ENCODE results near the gene PREB. TPM values are rescaled to one million over a fixed set of nuclear protein-coding genes. Genes with fewer than 3 reads are reported as not detected.

The PREB gene
- total RNA-seq, 2 donors from 2014 or later: 74.0 to 88.9 TPM

- Histone ChIP-seq H3K27ac (no peak overlapping the region), H3K9me3 (no peaks in the 10 kb centered on the region), H3K4me3 (no peak overlapping the region), H3K4me1 (replicated peaks) (peaks cover 3% of the 10 kb centered on the region), H3K36me3 (peaks cover 7 to 17% of the 10 kb centered on the region in 2 donors), H3K27me3 (replicated peaks; ENCODE audit: insufficient read depth) (no peaks in the 10 kb centered on the region)
- intact Hi-C loops (cut with DNase I): no loop called here
- DNase-seq (ENCODE audit: low spot score): no peak
- TF ChIP-seq CTCF (IDR thresholded peaks at IDR 0.05) (no peak), POLR2AphosphoS5 (IDR thresholded peaks at IDR 0.05) (no peak), POLR2A (IDR thresholded peaks at IDR 0.05) (no peak)
- WGBS: 93% methylated on average over 9 of the region's 9 CpGs
These were observed 6.4 kb downstream of the PREB start for GRCh38 chr2:27127883-27128667.

- no peaks in the 10 kb centered on the region for H3K9me3 ChIP-seq
- DNase-seq (ENCODE audit: low spot score): no peak
- 59% methylated on average over 5 of the region's 5 CpGs for WGBS
- no peaks in the 10 kb centered on the region for H3K27me3 ChIP-seq (replicated peaks; ENCODE audit: insufficient read depth)
- peaks cover 0 to 5% of the 10 kb centered on the region in 2 donors for H3K36me3 ChIP-seq
- no peaks in the 10 kb centered on the region for H3K4me1 ChIP-seq (replicated peaks)
- no peak overlapping the region for H3K4me3 ChIP-seq
- intact Hi-C loops (cut with DNase I): no loop called here
- no peak for TF ChIP-seq CTCF (IDR thresholded peaks at IDR 0.05)
- TF ChIP-seq POLR2A (IDR thresholded peaks at IDR 0.05): no peak
- TF ChIP-seq POLR2AphosphoS5 (IDR thresholded peaks at IDR 0.05): no peak
- no peak overlapping the region for H3K27ac ChIP-seq
These were observed 8.2 kb downstream of the PREB start for GRCh38 chr2:27126252-27126710.

- intact Hi-C loops (cut with DNase I): no loop called here
- no peak for TF ChIP-seq POLR2A (IDR thresholded peaks at IDR 0.05)
- TF ChIP-seq CTCF (IDR thresholded peaks at IDR 0.05): no peak
- no peak for TF ChIP-seq POLR2AphosphoS5 (IDR thresholded peaks at IDR 0.05)
- Histone ChIP-seq H3K27me3 (replicated peaks; ENCODE audit: insufficient read depth) (no peaks in the 10 kb centered on the region), H3K9me3 (no peaks in the 10 kb centered on the region), H3K36me3 (peaks cover 0 to under 1% of the 10 kb centered on the region in 2 donors), H3K4me3 (no peak overlapping the region), H3K4me1 (replicated peaks) (no peaks in the 10 kb centered on the region), H3K27ac (no peak overlapping the region)
- WGBS: 95% methylated on average over 3 of the region's 3 CpGs
- no peak for DNase-seq (ENCODE audit: low spot score)
These were observed 9.3 kb downstream of the PREB start for GRCh38 chr2:27125104-27125503.

DNA sequence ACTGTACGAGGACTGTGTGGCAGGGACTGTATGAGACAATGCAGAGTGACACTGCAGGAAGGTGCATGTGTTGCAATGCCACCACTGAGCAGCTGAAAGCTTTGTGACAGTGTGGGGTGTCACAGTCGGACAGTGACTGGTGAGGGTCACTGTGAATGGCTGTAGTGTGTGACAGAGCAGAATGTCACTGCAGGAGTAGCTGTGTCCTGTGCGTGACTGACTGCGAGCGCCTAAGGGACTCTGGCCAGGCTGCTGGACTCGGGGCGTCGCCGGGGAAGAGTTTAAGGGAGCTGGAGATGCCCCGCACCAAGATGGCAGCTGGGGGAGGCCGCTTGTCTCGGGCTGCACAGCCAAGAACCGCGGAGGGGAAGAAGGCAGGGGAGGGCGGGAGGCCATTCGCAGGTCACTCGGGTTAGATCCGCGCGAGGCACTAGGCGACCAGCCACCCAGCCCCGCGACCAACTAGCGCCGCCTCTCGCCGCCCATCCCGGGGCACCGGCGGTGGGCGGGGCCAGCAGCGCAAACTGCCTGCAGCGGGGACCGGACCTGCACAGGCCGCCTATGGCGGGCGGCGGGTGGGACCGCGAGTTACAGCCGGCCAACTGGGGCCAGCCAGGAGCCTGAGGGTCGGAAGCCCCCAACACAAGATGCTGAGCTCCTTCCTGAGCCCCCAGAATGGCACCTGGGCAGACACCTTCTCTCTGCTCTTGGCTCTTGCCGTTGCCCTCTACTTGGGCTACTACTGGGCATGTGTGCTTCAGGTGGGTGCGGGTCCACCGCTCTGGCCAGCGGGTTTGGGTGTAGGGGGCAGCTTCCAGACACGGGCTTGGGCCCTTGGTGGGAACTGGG, 10.9 kb downstream of the PREB start, which contains the start of gene ABHD1:
TSS of gene ABHD1 (plus strand) at position 514 of the 849 bp plus-strand sequence. CDS start at position 648, 134 bp downstream.
- intact Hi-C loops (cut with DNase I): loop anchor here (5.0 kb wide), 1 partner anchor 84 kb away; no protein-coding TSS in a partner anchor
- Histone ChIP-seq H3K4me1 (replicated peaks) (no peaks in the 10 kb centered on the region), H3K27me3 (replicated peaks; ENCODE audit: insufficient read depth) (no peaks in the 10 kb centered on the region), H3K36me3 (no peaks in the 10 kb centered on the region), H3K27ac (no peak within 1 kb of the TSS), H3K9me3 (no peaks in the 10 kb centered on the region), H3K4me3 (peak within 1 kb of the TSS; percentile 45 to 54)
- TF ChIP-seq CTCF (IDR thresholded peaks at IDR 0.05): no peak
- no peak for TF ChIP-seq POLR2A (IDR thresholded peaks at IDR 0.05)
- TF ChIP-seq POLR2AphosphoS5 (IDR thresholded peaks at IDR 0.05): peak; percentile 6
- DNase-seq (ENCODE audit: low spot score): peak; percentile 61
- 6% methylated on average over 46 of the region's 47 CpGs for WGBS
